GM20431 (cell line): ENCODE measurements around the gene PTPRN2.
"Not testable (repeated sequence)": the region's sequence is repeated elsewhere in the genome, so short reads cannot be mapped to it uniquely, and the experiment has no call there.

Experiments
- in situ Hi-C: fragments of 300-500 bp; cut with MseI, MboI; formaldehyde crosslinking; loops from one replicate; pipeline ENCODE4 v1.15.0; 2020; ENCODE audit warnings: low sequenced_read_pairs; ENCODE audit not compliant: unreplicated experiment

Gene PTPRN2

DNA sequence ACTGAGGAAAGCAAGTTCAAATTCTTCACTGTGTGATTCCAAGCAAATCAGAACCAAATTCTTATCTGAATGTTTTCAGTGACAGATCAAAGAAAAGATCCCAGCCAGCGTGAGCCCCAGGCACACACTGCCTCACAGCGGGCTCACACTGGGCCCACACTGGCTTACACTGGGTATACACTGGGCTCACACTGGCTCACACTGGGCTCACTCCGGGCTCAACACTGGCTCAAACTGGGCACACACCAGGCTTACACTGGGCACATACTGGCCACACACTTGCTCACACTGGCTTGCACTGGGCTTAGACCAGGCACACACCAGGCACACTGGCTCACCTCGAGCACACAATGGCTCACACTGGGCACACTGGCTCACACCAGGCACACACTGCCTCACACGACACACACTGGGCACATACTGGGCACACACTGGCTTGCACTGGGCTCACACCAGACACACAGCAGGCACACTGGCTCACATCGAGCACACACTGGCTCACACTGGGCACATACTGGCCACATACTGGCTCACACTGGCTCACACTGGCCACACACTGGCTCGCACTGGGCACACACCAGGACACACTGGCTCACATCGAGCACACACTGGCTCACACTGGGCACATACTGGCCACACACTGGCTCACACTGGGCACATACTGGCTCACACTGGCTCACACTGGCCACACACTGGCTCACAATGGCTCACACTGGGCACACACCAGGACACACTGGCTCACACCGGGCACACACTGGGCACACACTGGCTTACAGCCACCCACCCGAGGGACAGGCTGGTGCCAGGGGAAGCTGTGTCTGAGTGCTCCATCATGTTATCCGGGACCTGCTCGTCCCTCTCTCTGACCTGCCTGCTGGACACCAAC, 156.3 kb downstream of the PTPRN2 start:
- in situ Hi-C loops = no loop called here

- in situ Hi-C loops = no loop called here
Observed at GRCh38 chr7:158430308-158431034, 157.2 kb downstream of the PTPRN2 start.

GRCh38 chr7:158428837-158429753, 158.5 kb downstream of the PTPRN2 start:
- in situ Hi-C loops = no loop called here

DNA sequence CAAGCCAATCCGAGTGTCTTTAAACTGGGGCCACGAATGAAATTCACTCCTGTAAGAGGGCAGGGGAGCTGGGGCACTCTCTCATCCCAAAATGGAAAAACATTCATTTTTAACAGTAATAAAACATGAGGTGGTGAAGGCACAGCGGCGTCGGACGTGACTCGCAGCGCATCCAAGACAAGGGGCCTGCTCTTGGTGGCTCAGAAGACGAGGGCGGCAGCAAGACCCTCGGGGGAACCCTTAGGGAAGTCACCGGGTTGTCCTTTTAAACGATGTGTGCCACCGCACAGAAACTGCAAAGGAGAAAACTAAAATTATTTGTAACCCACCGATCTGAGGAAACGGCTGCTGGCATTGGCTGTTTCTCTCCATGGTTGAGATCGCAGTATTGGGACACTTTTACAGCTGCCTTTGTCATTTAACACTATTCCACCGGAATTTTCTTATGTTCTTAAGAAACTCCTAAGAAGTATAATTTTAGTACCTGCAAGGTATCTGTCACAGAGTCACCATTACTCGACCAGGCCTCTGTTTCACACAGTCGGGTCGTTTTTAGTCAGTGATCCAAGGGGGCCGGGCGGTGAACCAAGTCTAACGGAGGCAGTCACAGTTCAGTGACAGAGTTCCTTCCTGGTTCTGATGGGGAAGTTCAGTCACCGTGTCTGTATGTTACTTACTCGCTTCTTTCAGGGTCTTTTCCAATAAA, 159.3 kb downstream of the PTPRN2 start:
- in situ Hi-C loops = no loop called here

GRCh38 chr7:158425676-158426075, 161.9 kb downstream of the PTPRN2 start:
- in situ Hi-C loops = not testable (repeated sequence)

GRCh38 chr7:158424531-158424930, 163.1 kb downstream of the PTPRN2 start:
- in situ Hi-C loops = no loop called here

DNA sequence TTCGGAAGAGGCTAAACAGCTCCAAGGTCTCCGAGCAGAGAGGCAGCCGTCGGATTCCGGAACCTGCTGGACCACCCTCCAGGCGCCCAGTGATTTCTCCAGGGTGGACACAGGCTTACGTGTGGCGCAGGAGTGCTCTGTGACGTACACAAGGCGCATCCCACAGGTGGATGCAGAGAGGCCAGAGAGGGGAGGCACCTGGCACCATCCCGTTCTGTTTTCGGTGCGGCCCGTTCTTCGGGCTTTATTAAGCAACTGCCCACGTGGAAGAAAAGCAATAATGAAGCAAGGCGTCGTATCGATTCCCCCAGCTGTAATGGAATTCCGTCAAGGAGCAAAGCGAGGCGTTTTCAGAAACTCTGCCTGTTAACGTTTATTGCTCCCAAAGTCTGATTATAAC, 163.6 kb downstream of the PTPRN2 start:
- in situ Hi-C loops = no loop called here

DNA sequence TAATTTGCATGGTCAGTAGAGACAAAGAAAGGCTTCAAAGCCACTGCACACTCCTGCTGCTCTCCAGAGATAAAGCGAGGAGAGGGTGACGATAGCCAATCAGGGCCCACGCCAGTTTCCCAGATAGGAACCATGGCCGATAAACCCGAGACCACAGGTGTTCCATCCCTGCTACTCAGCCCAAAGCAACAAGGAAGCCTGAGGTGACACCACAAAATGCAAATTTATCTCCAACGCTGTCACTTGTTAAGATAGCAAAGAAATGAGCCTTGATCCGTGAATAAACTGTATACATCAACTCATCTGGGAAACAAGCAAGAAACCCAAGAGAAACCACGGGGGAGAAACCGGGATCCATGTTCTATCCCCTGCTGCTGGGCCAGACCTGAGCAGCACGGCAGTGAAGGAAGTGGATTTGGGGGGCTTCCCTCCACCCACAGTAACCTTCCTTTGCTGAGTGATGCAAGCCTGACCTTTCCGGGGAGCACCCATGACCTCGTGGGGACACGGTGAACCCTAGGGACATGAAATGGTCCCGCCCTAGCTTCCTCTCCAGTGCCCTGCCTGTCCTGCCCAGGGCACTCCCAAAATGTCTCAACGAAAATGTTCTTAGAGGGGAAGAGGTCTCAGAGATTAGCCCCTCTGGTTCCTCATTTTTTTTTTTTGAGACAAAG, 164.6 kb downstream of the PTPRN2 start:
- in situ Hi-C loops = no loop called here

DNA sequence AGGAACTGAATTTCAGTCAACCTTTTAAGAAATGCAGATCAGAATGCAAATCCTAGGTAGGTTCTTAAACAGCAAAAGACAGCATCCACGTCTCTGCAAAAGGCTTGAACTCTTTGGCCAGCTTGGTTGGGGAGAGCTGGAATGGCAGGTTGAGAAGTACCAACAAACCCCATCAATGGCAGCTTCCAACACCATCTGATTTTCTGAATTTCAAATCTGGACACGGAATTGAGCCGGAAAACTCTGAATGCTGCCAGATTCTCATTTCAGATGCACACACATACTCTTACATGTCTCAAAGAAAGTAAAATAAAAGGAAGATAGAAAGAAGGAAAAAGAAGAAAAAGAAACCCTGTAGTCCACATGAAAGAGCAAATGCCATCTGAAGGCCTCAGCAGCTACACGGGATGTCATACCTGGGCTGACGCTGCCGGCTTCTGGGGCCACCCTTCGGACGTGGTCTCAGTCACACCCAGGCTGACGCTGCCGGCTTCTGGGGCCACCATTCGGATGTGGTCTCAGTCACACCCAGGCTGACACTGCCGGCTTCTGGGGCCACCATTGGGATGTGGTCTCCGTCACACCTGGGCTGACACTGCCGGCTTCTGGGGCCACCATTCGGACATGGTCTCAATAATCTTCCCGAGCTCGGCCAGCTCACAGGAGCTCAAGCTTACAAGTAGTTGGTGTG, 165.3 kb downstream of the PTPRN2 start:
- in situ Hi-C loops = no loop called here

- in situ Hi-C loops = no loop called here
Observed at GRCh38 chr7:158421361-158421760, 166.3 kb downstream of the PTPRN2 start.

DNA sequence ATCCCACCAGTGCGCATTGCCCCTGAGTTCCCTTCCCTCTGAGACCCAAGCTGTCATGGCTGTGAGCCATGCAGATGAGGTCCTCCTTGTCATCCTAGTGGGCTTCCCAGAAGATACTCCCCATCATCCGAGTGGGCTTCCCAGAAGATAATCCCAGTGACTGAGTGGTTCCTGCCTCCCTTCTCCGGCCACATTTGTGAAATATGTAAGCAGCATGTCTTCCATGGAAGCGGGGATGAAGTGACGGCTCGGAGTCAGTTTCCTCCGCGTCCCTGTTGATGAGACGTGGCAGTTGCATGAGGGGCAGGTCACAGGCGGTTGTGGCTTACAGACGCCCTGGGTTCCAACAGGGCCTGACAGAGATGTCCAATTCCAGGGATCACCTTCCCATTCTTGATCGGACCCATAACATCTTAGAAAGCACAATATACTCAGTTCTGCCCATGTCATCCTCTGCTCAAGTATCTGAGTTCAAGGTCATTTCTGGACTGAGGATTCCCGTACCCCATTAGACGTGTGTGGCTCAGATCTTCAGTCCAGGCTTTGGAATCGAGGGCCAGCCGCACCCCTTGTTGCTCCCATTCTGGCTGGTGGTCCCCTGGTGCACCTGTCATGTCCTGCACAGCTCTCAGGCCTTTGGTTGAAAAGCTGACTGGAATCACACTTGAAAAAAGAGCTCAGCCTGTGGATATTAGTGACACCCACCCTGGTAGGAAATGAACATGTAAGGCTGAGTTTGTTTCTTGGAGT, 166.9 kb downstream of the PTPRN2 start:
- in situ Hi-C loops = no loop called here

- in situ Hi-C loops = no loop called here
Observed at GRCh38 chr7:158419238-158419785, 168.3 kb downstream of the PTPRN2 start.

- in situ Hi-C loops = not testable (repeated sequence)
Observed at GRCh38 chr7:158418395-158418794, 169.2 kb downstream of the PTPRN2 start.

- in situ Hi-C loops = no loop called here
Observed at GRCh38 chr7:158416283-158416933, 171.2 kb downstream of the PTPRN2 start.

DNA sequence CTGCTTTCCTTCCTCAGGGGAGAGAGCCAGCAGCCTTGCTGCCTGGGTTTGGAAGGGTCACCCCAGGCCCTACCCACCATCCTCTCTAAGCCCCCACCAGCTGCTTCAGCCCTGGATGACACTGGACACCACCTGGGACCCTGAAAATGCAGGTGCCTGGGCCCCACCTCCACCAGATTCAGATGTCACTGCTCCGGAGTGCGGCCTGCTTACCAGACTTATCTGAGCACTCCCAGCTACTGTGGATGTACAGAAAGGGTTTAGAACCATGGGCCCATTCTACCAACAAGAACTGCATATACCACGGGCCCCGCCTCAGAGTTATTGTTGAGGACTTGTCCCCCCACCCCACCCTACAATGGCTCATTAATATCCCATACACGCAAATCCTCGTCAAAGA, 172.3 kb downstream of the PTPRN2 start:
- in situ Hi-C loops = no loop called here

DNA sequence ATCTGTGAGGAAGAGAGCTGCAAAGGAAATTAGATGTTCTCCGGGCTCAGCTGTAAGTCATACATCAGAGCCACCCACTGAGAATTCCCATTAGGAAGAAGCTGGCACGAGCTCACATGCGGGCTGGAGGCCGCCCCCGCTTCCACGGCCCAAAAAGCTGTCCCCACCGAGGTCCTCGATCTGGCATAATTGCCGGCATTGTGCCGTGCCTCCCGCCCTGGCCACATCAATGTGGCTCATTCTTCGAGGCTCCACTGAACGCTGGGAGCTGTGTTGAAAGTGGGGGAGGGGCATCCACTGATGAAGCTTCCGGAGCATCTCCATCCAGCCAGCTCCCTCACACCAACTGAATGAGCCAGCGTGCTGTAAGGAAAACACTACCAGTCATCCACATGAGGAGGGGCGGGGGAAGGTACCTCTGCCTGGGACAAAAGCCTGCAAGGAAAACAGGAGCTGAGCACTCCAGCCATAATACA, 173.1 kb downstream of the PTPRN2 start:
- in situ Hi-C loops = no loop called here

GRCh38 chr7:158414002-158414401, 173.6 kb downstream of the PTPRN2 start:
- in situ Hi-C loops = no loop called here
